ENCODE data around the gene CACNA1D. TPM values are rescaled to one million over a fixed set of nuclear protein-coding genes. Genes with fewer than 3 reads are reported as not detected.

The CACNA1D gene
- total RNA-seq, 2 donors from 2014 or later: 0.56 to 1.5 TPM

DNA sequence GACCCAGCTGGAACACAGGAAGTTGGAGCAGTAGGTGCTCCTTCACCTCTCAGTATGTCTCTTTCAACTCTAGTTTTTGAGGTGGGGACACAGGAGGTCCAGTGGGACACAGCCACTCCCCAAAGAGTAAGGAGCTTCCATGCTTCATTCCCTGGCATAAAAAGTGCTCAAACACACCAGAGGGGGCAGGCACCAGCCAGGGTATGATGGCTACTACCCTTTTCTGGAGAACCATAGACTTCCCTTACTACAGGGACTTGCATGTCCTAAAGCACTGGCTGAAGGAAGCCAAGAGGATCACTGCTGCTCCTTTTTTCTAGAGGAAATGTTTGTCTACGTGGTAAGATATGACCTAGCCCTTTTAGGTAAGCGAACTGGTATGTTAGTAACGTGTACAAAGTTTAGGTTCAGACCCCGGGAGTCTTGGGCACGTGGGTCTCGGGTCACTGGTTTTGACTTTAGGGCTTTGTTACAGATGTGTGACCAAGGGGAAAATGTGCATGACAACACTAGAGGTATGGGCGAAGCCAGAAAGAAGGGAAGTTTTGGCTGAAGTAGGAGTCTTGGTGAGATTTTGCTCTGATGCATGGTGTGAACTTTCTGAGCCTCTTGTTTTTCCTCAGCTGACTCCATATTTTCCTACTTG is 363.8 kb downstream of the CACNA1D start:
- Mint-ChIP-seq H3K4me3 (no peak overlapping the region), H3K27ac (no peak overlapping the region), H3K4me1 (no peaks in the 10 kb centered on the region), H3K36me3 (ENCODE audit: low read depth) (peaks cover 39% of the 10 kb centered on the region), H3K27me3 (no peaks in the 10 kb centered on the region), H3K9me3 (no peaks in the 10 kb centered on the region)
- no peak for ATAC-seq (replicated peaks)

DNA sequence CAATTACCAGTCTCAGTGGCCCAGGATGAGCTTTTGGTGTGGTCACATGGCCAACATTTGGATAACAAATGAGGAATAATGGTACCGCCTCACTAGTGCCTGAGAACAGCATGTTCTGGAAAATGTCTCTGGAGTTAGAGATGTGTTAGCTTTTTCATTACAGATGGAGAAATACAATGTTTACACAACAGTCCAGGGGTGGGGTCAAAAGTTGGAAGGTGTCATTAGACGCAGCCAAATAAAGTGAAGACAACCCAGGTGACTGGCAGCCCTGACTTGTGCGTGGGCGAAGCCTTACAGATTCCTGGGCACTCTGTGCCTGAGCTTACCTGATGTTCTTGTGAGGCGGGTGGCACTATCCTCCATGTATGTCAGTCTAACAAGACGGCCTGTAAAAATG is 364.8 kb downstream of the CACNA1D start:
- no peak overlapping the region for H3K4me3 Mint-ChIP-seq
- no peaks in the 10 kb centered on the region for H3K4me1 Mint-ChIP-seq
- peaks cover 44% of the 10 kb centered on the region for H3K36me3 Mint-ChIP-seq (ENCODE audit: low read depth)
- ATAC-seq (replicated peaks): no peak
- H3K9me3 Mint-ChIP-seq: no peaks in the 10 kb centered on the region
- H3K27ac Mint-ChIP-seq: no peak overlapping the region
- no peaks in the 10 kb centered on the region for H3K27me3 Mint-ChIP-seq

DNA sequence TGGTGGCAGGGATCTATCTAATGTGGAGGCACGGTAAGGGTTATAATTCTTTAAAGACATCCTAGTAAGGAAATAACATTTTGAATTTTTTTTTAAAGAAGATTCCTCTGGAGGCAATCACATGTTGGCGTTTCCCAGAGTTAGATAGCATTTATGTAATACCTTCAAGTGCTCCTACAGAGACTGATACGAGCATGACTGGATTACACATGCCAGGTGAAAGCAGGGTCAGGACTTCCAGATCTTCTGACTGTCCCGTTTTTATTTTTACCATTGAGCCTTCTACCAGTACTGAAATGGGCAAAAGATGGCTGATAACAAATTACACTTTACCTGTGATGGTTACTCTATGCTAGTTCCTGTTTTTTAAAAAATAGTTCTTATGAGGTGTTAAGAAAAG is 365.8 kb downstream of the CACNA1D start:
- H3K36me3 Mint-ChIP-seq (ENCODE audit: low read depth): peaks cover 55% of the 10 kb centered on the region

DNA sequence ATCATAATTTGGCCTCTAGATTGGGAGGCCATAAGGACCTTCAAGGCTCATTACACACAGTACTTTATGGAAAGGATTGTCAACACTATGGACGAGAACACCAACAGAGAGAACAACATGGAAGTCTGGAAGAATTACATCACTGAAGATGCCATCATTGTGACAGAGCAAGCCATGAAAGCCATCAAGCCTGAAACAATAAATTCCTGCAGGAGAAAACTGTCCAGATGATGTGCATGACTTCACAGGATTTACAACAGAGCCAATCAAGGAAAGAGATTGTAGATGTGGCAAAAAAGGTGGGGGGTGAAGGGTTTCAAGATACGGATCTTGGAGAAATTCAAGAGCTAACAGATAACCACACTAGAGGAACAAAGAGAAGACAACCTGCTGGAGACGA is 367.8 kb downstream of the CACNA1D start:
- Mint-ChIP-seq H3K27ac (no peak overlapping the region), H3K4me1 (no peaks in the 10 kb centered on the region), H3K27me3 (no peaks in the 10 kb centered on the region), H3K9me3 (no peaks in the 10 kb centered on the region), H3K4me3 (no peak overlapping the region), H3K36me3 (ENCODE audit: low read depth) (peaks cover 73% of the 10 kb centered on the region)
- no peak for ATAC-seq (replicated peaks)

More for the DNA sequence above, 365.8 kb downstream of the CACNA1D start:
- no peaks in the 10 kb centered on the region for H3K27me3 Mint-ChIP-seq
- H3K27ac Mint-ChIP-seq: no peak overlapping the region
- H3K9me3 Mint-ChIP-seq: no peaks in the 10 kb centered on the region
- H3K4me1 Mint-ChIP-seq: no peaks in the 10 kb centered on the region
- H3K4me3 Mint-ChIP-seq: no peak overlapping the region
- no peak for ATAC-seq (replicated peaks)

DNA sequence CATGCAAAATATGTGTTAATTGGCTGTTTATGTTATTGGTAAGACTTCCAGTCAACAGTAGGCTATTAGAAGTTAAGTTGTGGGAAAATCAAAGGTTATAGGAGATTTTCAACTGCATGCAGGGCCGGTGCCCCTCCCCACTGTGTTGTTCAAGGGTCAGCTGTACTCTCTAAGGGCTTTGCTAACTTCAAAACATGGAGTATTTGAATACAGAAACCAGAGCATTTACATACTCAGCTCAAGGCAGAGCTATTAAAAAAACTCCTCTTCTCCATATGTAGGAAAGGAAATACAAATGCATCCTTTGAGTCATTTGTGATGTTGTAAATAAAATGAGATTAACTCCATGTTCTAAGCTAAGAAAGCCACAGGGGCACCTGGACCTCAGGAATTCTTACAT is 368.7 kb downstream of the CACNA1D start:
- no peaks in the 10 kb centered on the region for H3K9me3 Mint-ChIP-seq
- peaks cover 82% of the 10 kb centered on the region for H3K36me3 Mint-ChIP-seq (ENCODE audit: low read depth)
- H3K27me3 Mint-ChIP-seq: no peaks in the 10 kb centered on the region
- ATAC-seq (replicated peaks): no peak
- peaks cover under 1% of the 10 kb centered on the region for H3K4me1 Mint-ChIP-seq
- H3K4me3 Mint-ChIP-seq: no peak overlapping the region
- no peak overlapping the region for H3K27ac Mint-ChIP-seq

Other genes with a start within 250 kb of the CACNA1D start
- 100 to 1,000 TPM; 150 to 296 TPM for gene TKT, start 238.6 kb upstream of the CACNA1D start, total RNA-seq
- gene DCP1A, start 147.1 kb upstream of the CACNA1D start, total RNA-seq: 10 to 100 TPM; 30.4 to 38.1 TPM

Measured in activated T-helper 17 cell treated with anti-CD3 and anti-CD28 coated beads, Interleukin-2, amount 50 U/mL, for 72 hours (primary cell).